MCF 10A (cell line): ENCODE results near the gene AUTS2. TPM values are rescaled to one million over a fixed set of nuclear protein-coding genes. Genes with fewer than 3 reads are reported as not detected.

ENCODE experiments used
- BruUV-seq: library from RNA; stranded (reverse); fragments of 400-500 nt; replicated peaks from 2 replicates; lab custom pipeline; 2021; lab: Mats Ljungman, UMichigan
- CTCF ChIA-PET: fragments of 300-600 bp; sonication (Branson Sonifier 250); formaldehyde crosslinking; extraction: SDS; loops from one replicate; lab custom pipeline; 2021; ENCODE audit warnings: antibody characterized with exemption, inconsistent platforms; lab: Yijun Ruan, JAX
- POLR2A ChIA-PET: fragments of 300-600, 350-650 bp; sonication (Branson Sonifier 250); formaldehyde crosslinking; extraction: SDS; loops from one replicate; lab custom pipeline; 2020; ENCODE audit warnings: antibody characterized with exemption, inconsistent platforms; lab: Yijun Ruan, JAX
- DNase-seq: peaks from one replicate; pipeline ENCODE4 v3.0.0-alpha.2; 2018; ENCODE audit not compliant: unreplicated experiment
- H3K27ac Mint-ChIP-seq: one replicate; pipeline ENCODE4 v1.8.0; 2022; ENCODE audit warnings: mild to moderate bottlenecking, low read depth, mixed read lengths; ENCODE audit not compliant: unreplicated experiment
- H3K27me3 Mint-ChIP-seq: one replicate; pipeline ENCODE4 v1.8.0; 2022; ENCODE audit warnings: mixed read lengths; ENCODE audit not compliant: insufficient read depth, unreplicated experiment
- H3K36me3 Mint-ChIP-seq: one replicate; pipeline ENCODE4 v1.8.0; 2022; ENCODE audit warnings: mild to moderate bottlenecking, moderate library complexity, mixed read lengths; ENCODE audit not compliant: insufficient read depth, unreplicated experiment
- H3K4me1 Mint-ChIP-seq: one replicate; pipeline ENCODE4 v1.8.0; 2022; ENCODE audit warnings: mixed read lengths; ENCODE audit not compliant: insufficient read depth, unreplicated experiment
- H3K4me3 Mint-ChIP-seq: one replicate; pipeline ENCODE4 v1.8.0; 2022; ENCODE audit warnings: mild to moderate bottlenecking, moderate library complexity, mixed read lengths; ENCODE audit not compliant: unreplicated experiment
- H3K9me3 Mint-ChIP-seq: one replicate; pipeline ENCODE4 v1.8.0; 2022; ENCODE audit warnings: mixed read lengths; ENCODE audit not compliant: unreplicated experiment
- intact Hi-C: fragments of 100-400 bp; cut with micrococcal nuclease; formaldehyde crosslinking; loops from 2 replicates; pipeline ENCODE4 v1.14.1; 2022
- total RNA-seq: library from RNA; stranded (reverse); gene quantifications from 2 replicates; pipeline ENCODE4 v1.2.3, GENCODE V29; 2022
- TF ChIP-seq, protein P1 (sequence below): fragments of 200-600 bp; IDR thresholded peaks from one replicate; pipeline ENCODE4 v1.8.0; 2022; ENCODE audit warnings: antibody characterized with exemption, mild to moderate bottlenecking; ENCODE audit not compliant: unreplicated experiment

Gene AUTS2
- total RNA-seq, 1 experiment from 2014 or later = 1.3 TPM

DNA sequence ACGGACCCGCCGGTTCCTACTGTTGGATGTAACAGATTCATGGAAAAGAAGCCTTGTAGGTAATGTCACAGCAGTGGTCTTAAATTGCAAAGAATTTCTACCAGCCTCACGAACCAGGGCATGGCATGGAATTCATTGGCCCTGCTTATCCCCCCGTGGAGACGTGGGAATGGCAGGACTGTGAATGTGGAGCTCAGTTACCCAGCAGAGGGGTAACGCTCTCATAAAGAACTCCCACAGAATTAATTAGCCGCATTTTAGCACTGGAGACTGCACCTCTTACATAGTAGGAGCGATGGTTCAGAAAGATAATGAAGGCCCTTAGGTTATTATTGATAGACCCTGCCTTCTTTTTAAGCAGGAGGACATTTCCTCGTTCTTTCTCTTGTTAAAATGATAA lies 715.4 kb downstream of the AUTS2 start:
- Mint-ChIP-seq H3K27me3 (no peaks in the 10 kb centered on the region), H3K36me3 (no peaks in the 10 kb centered on the region), H3K9me3 (peaks cover 27% of the 10 kb centered on the region), H3K4me3 (no peak overlapping the region), H3K27ac (no peak overlapping the region), H3K4me1 (peaks cover 13% of the 10 kb centered on the region)
- no peak for DNase-seq
- intact Hi-C loops = no loop called here
- ChIA-PET POLR2A (no interaction called here), CTCF (no interaction called here)
- no TSS peak for BruUV-seq
- TF ChIP-seq, protein P1, sequence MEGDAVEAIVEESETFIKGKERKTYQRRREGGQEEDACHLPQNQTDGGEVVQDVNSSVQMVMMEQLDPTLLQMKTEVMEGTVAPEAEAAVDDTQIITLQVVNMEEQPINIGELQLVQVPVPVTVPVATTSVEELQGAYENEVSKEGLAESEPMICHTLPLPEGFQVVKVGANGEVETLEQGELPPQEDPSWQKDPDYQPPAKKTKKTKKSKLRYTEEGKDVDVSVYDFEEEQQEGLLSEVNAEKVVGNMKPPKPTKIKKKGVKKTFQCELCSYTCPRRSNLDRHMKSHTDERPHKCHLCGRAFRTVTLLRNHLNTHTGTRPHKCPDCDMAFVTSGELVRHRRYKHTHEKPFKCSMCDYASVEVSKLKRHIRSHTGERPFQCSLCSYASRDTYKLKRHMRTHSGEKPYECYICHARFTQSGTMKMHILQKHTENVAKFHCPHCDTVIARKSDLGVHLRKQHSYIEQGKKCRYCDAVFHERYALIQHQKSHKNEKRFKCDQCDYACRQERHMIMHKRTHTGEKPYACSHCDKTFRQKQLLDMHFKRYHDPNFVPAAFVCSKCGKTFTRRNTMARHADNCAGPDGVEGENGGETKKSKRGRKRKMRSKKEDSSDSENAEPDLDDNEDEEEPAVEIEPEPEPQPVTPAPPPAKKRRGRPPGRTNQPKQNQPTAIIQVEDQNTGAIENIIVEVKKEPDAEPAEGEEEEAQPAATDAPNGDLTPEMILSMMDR = no peak

DNA sequence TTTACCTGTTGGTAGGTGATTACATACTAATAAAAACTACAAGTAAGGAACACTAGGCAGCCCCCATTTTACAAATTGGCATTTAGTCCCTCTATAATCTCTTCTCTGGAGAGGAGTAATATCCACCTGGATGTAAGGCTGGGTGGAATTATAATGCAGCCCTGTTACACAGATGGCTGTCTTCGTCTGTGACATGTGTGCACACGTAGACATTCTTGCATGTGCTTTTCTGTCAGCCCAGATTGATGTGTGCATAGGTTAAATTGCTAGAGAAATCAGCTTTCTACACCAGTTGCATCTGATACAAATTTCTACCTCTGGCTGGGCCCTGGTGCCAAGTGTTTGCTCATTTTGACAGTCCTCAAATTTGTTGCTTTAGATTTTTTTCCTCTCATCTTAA lies 715.9 kb downstream of the AUTS2 start:
- no peak overlapping the region for H3K4me3 Mint-ChIP-seq
- no peak overlapping the region for H3K27ac Mint-ChIP-seq
- DNase-seq = no peak
- H3K36me3 Mint-ChIP-seq = no peaks in the 10 kb centered on the region
- H3K27me3 Mint-ChIP-seq = no peaks in the 10 kb centered on the region
- ChIA-PET CTCF (no interaction called here), POLR2A (no interaction called here)
- TF ChIP-seq, protein P1 = no peak
- peaks cover 13% of the 10 kb centered on the region for H3K4me1 Mint-ChIP-seq
- intact Hi-C loops = no loop called here
- H3K9me3 Mint-ChIP-seq = peaks cover 27% of the 10 kb centered on the region
- no TSS peak for BruUV-seq

DNA sequence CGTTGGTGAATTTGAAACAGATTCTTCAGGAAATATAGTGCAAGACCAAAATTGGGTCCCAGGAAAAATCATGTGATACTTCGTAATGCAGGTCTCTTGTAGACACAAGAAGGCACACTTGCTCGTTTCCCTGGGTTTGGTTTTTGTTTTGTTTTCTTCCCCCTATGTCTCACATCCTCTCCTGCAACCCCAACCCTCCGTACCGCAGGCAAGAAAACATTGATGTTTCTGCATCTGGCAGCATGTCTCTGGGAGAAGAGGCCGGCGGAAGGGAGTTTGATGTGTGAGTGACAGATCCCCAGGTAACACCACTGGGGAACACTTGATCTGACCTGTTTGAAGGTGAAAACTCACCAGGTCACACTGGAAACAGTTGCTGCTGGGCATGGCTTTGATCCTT lies 718.5 kb downstream of the AUTS2 start:
- POLR2A ChIA-PET = no interaction called here
- no peak overlapping the region for H3K27ac Mint-ChIP-seq
- peaks cover 13% of the 10 kb centered on the region for H3K4me1 Mint-ChIP-seq
- no peaks in the 10 kb centered on the region for H3K36me3 Mint-ChIP-seq
- no peak overlapping the region for H3K4me3 Mint-ChIP-seq
- no peak for DNase-seq
- CTCF ChIA-PET = no interaction called here
- peaks cover 35% of the 10 kb centered on the region for H3K9me3 Mint-ChIP-seq
- TF ChIP-seq, protein P1 = no peak
- no TSS peak for BruUV-seq
- no peaks in the 10 kb centered on the region for H3K27me3 Mint-ChIP-seq
- intact Hi-C loops = no loop called here

DNA sequence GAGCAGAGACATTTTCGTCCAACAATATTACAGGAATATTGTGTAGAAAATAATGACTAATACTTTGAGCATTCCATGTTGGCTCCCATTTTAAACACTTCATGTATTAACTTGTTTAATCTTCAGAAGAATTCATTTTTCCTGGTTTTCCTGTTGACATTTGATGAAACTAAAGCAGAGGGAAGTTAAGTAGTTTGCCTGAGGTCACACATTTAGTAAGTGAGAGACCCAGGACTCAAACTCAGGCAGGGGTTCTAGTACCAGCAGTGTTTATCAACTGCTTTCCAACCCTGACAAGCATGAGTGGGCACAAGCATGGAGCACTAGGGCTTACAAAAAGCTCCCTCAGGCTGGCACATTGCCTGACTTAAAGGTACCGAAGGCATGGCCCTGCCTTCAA lies 719.1 kb downstream of the AUTS2 start:
- TF ChIP-seq, protein P1 = no peak
- intact Hi-C loops = no loop called here
- CTCF ChIA-PET = no interaction called here
- Mint-ChIP-seq H3K4me3 (no peak overlapping the region), H3K27ac (no peak overlapping the region), H3K4me1 (peaks cover 13% of the 10 kb centered on the region), H3K9me3 (peaks cover 35% of the 10 kb centered on the region), H3K27me3 (no peaks in the 10 kb centered on the region), H3K36me3 (no peaks in the 10 kb centered on the region)
- no peak for DNase-seq
- no TSS peak for BruUV-seq
- POLR2A ChIA-PET = no interaction called here
